Colonic mucosa (tissue), 4 donors: ENCODE data around the gene HOXA9. TPM values are rescaled to one million over a fixed set of nuclear protein-coding genes. Genes with fewer than 3 reads are reported as not detected.
A peak's percentile ranks its signal among the peaks of the same experiment; 100 is the strongest.

Experiments used
- DNase-seq: peaks from one replicate; pipeline ENCODE4 v3.0.0-alpha.2; 2020
- H3K27ac ChIP-seq: fragments of 200-600 bp; one replicate; pipeline ENCODE4 v1.8.0; 2021
- H3K27me3 ChIP-seq: fragments of 200-600 bp; one replicate; pipeline ENCODE4 v1.8.0; 2021
- H3K36me3 ChIP-seq: fragments of 200-600 bp; one replicate; pipeline ENCODE4 v1.8.0; 2021
- H3K4me1 ChIP-seq: fragments of 200-600 bp; one replicate; pipeline ENCODE4 v1.8.0; 2021; ENCODE audit warnings: mild to moderate bottlenecking
- H3K4me3 ChIP-seq: fragments of 200-600 bp; one replicate; pipeline ENCODE4 v1.8.0; 2021
- H3K9ac ChIP-seq, 2 donors: one replicate each; pipeline ENCODE4 v1.7.0; 2013; ENCODE audit warnings: control low read depth in 2 of 2, low read depth in 2 of 2, low read length in 2 of 2
- H3K9me3 ChIP-seq: fragments of 200-600 bp; one replicate; pipeline ENCODE4 v1.8.0; 2021
- intact Hi-C: fragments of 100-400 bp; cut with DNase I; formaldehyde crosslinking; loops from one replicate; pipeline ENCODE4 v1.14.1; 2022
- total RNA-seq, 2 donors: library from RNA; stranded (reverse); fragmentation: NEBNext Ultra II Directional in 1 of 2; extraction: Animal tissue kit (Norgen Biotek cat#: 25700) in 1 of 2; gene quantifications; one replicate each; pipeline ENCODE4 v1.2.1, GENCODE V29; 2021
- TF ChIP-seq, protein P1 (sequence below): fragments of 200-600 bp; IDR thresholded peaks from one replicate; pipeline ENCODE4 v1.8.0; 2022; ENCODE audit warnings: antibody characterized with exemption, mild to moderate bottlenecking
- donor health status: healthy.
- donor health status: DM: no; HTN: no; CAD: no.
- donor health status: DM: no; HTN: no; CAD: no.

Gene HOXA9
- total RNA-seq, 2 donors from 2014 or later, result 19.5 to 22.1 TPM

DNA sequence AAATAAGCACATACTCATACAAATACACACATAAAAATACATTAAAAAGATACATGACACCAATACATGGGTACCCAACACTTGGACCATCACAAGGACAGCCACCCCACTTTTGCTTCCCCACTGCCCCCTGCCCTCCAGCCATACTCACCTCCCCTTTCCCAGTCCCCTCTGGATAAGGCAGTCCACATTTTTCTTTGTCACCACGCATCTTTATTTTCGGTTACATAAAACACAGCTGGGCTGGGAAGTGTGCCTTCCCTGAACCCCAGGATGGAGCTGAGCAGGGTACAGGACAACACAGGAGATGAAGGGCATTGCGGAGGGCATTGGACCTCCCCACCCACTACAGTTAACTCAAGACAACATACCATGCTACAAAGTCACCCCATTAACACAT lies 11.8 kb downstream of the HOXA9 start:
- TF ChIP-seq, protein P1, sequence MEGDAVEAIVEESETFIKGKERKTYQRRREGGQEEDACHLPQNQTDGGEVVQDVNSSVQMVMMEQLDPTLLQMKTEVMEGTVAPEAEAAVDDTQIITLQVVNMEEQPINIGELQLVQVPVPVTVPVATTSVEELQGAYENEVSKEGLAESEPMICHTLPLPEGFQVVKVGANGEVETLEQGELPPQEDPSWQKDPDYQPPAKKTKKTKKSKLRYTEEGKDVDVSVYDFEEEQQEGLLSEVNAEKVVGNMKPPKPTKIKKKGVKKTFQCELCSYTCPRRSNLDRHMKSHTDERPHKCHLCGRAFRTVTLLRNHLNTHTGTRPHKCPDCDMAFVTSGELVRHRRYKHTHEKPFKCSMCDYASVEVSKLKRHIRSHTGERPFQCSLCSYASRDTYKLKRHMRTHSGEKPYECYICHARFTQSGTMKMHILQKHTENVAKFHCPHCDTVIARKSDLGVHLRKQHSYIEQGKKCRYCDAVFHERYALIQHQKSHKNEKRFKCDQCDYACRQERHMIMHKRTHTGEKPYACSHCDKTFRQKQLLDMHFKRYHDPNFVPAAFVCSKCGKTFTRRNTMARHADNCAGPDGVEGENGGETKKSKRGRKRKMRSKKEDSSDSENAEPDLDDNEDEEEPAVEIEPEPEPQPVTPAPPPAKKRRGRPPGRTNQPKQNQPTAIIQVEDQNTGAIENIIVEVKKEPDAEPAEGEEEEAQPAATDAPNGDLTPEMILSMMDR, result no peak
- DNase-seq, result peak; percentile 25
- Histone ChIP-seq H3K9me3 (no peaks in the 10 kb centered on the region), H3K27me3 (peaks cover 4% of the 10 kb centered on the region), H3K9ac (peak overlapping the region in 1 of 2 donors; percentile 100), H3K4me3 (no peak overlapping the region), H3K36me3 (no peaks in the 10 kb centered on the region), H3K27ac (peak overlapping the region; percentile 97), H3K4me1 (peaks cover 11% of the 10 kb centered on the region)
- intact Hi-C loops, result no loop called here

- Histone ChIP-seq H3K4me1 (peaks cover 11% of the 10 kb centered on the region), H3K36me3 (no peaks in the 10 kb centered on the region), H3K9me3 (no peaks in the 10 kb centered on the region), H3K27me3 (no peaks in the 10 kb centered on the region), H3K4me3 (peak overlapping the region; percentile 55), H3K27ac (peak overlapping the region; percentile 97), H3K9ac (peak overlapping the region; percentile 54 to 100)
- peak; percentile 30 for DNase-seq
- intact Hi-C loops, result no loop called here
- TF ChIP-seq, protein P1, result no peak
These were observed 12.4 kb downstream of the HOXA9 start for GRCh38 chr7:27152816-27153442.

- no peaks in the 10 kb centered on the region for H3K27me3 ChIP-seq
- intact Hi-C loops, result no loop called here
- H3K9ac ChIP-seq, result peak within 1 kb of the TSS; percentile 86 to 100
- H3K9me3 ChIP-seq, result no peaks in the 10 kb centered on the region
- peaks cover 15% of the 10 kb centered on the region for H3K4me1 ChIP-seq
- H3K36me3 ChIP-seq, result no peaks in the 10 kb centered on the region
- peak; percentile 93 for DNase-seq
- H3K27ac ChIP-seq, result peak within 1 kb of the TSS; percentile 97
- TF ChIP-seq, protein P1, result no peak
- peak within 1 kb of the TSS; percentile 55 for H3K4me3 ChIP-seq
These were observed 13.2 kb downstream of the HOXA9 start, which contains the start of gene HOXA3 for GRCh38 chr7:27151931-27152815. HOXA3 (minus strand) TSS chr7:27152583; CDS start chr7:27110640, 41,943 bp downstream.

DNA sequence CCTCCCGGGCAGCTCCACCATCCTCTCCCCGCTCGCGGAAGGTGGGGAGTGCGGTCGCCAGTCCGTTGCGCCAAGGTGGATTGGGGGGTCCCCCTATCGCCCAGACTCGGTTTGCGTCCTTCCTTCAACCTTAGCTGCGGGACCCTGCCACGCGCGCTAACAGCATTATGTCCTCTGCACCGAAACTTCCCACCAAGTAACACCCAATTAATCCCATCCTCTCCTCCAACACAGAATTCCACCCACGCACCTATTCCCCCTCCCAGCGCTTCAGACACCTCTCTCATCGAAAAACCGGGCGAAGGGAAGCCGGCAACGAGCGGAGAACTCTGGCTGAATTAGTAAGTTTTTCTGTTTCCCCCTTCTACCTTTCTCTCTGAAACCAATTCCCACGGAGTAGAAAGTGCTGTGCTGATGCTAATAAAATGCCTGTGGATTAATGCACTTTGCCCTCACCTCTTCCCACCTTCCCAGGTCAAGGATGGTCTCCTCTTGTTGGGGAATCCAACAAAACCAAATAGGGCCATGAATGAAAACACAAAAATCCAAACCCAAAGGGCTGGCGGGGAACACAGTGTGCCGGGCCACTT lies 13.9 kb downstream of the HOXA9 start:
- Histone ChIP-seq H3K36me3 (no peaks in the 10 kb centered on the region), H3K9me3 (no peaks in the 10 kb centered on the region), H3K4me3 (peak overlapping the region; percentile 55), H3K4me1 (peaks cover 23% of the 10 kb centered on the region), H3K27me3 (no peaks in the 10 kb centered on the region), H3K27ac (peak overlapping the region; percentile 97), H3K9ac (peak overlapping the region; percentile 86 to 100)
- intact Hi-C loops, result no loop called here
- peak; percentile 36 for DNase-seq
- TF ChIP-seq, protein P1, result no peak

DNA sequence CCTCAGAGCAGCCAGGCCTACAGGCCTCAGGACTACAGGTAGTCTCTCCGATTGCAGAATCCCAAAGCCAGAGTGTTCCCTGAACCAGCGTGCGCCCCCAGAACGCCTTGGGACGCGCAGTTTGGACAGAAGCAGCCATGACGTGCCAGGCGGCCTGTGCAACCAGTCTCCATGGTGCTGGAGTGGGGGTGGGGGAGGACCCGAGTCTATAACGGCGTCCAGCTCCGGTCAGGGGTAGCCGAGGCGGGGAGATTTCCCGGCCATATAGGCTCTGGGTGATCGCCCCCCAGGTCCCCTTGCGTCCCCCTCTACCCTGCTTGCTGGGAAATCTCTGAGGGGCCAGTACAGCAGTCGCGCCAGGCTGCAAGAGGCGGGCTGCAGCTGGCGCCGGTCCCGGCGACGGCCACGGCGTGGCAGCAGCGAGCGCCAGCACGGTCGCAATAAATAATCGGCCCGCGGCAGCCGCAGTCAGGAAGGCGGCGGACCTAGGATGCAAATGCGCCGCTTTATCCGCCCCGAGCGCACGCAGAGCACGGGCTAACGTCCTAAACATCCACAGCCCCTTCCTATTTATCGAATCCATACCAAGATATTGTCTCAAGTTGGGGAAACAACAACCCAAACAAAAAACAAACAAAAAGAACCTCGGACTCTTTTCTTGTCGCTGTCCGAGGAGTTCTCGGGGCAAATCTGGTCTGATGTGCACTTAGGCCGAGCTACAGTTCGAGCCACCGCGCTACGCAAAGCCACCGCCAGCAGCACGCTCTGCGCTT lies 14.6 kb downstream of the HOXA9 start:
- DNase-seq, result peak; percentile 81

More for the DNA sequence above, 14.6 kb downstream of the HOXA9 start:
- Histone ChIP-seq H3K4me3 (peak overlapping the region; percentile 55), H3K36me3 (no peaks in the 10 kb centered on the region), H3K9ac (peak overlapping the region; percentile 86 to 100), H3K27me3 (no peaks in the 10 kb centered on the region), H3K4me1 (peaks cover 24% of the 10 kb centered on the region), H3K9me3 (no peaks in the 10 kb centered on the region), H3K27ac (peak overlapping the region; percentile 97)
- TF ChIP-seq, protein P1, result peak; percentile 95
- intact Hi-C loops, result no loop called here
